Measurements from ENCODE around the gene ARHGAP33. TPM values are rescaled to one million over a fixed set of nuclear protein-coding genes. Genes with fewer than 3 reads are reported as not detected.

ARHGAP33 gene
- total and polyA plus RNA-seq, 2 donors from 2014 or later = 5.6 to 18.5 TPM

GRCh38 chr19:35775046-35775297 lies 392 bp upstream of the ARHGAP33 start:
- no peak for TF ChIP-seq CTCF (IDR thresholded peaks at IDR 0.05; ENCODE audit: borderline replicate concordance, extremely low read depth, insufficient read depth)
- Histone ChIP-seq H3K36me3 (ENCODE audit: control insufficient read depth in 2 of 3, insufficient read depth in 3 of 3, low read length in 3 of 3) (no peaks in the 10 kb centered on the region), H3K27ac (ENCODE audit: low read depth in 2 of 2, low read length in 2 of 2) (no peak overlapping the region), H3K9me3 (ENCODE audit: control insufficient read depth in 2 of 3, insufficient read depth in 1 of 3, low read length in 3 of 3) (no peaks in the 10 kb centered on the region), H3K4me1 (ENCODE audit: control insufficient read depth in 2 of 3, insufficient read depth in 2 of 3, low read depth in 1 of 3, low read length in 3 of 3) (peaks cover 0 to 4% (median 3%) of the 10 kb centered on the region in 3 donors), H3K9ac (ENCODE audit: low read length in 3 of 3) (peak overlapping the region in 1 of 3 donors; percentile 10), H3K4me3 (ENCODE audit: low read length in 3 of 3) (peak overlapping the region; percentile 46 to 59 (median 56)), H3K27me3 (ENCODE audit: control insufficient read depth, insufficient read depth, low read length) (no peaks in the 10 kb centered on the region)
- DNase-seq = no peak
- intact Hi-C loops (cut with DNase I) = no loop called here
- FAIRE-seq = no peak

- no peaks in the 10 kb centered on the region for H3K36me3 ChIP-seq (ENCODE audit: control insufficient read depth in 2 of 3, insufficient read depth in 3 of 3, low read length in 3 of 3)
- no peaks in the 10 kb centered on the region for H3K9me3 ChIP-seq (ENCODE audit: control insufficient read depth in 2 of 3, insufficient read depth in 1 of 3, low read length in 3 of 3)
- FAIRE-seq = no peak
- no peak overlapping the region for H3K27ac ChIP-seq (ENCODE audit: low read depth in 2 of 2, low read length in 2 of 2)
- intact Hi-C loops (cut with DNase I) = no loop called here
- peaks cover 0 to 4% (median 3%) of the 10 kb centered on the region in 3 donors for H3K4me1 ChIP-seq (ENCODE audit: control insufficient read depth in 2 of 3, insufficient read depth in 2 of 3, low read depth in 1 of 3, low read length in 3 of 3)
- peak overlapping the region; percentile 1 to 56 (median 35) for H3K4me3 ChIP-seq (ENCODE audit: low read length in 3 of 3)
- no peak for TF ChIP-seq CTCF (IDR thresholded peaks at IDR 0.05; ENCODE audit: borderline replicate concordance, extremely low read depth, insufficient read depth)
- peak in 2 of 5 donors; percentile 13 to 46 for DNase-seq
- no peaks in the 10 kb centered on the region for H3K27me3 ChIP-seq (ENCODE audit: control insufficient read depth, insufficient read depth, low read length)
- H3K9ac ChIP-seq (ENCODE audit: low read length in 3 of 3) = peak overlapping the region in 1 of 3 donors; percentile 6
Observed at GRCh38 chr19:35776102-35776788, 881 bp downstream of the ARHGAP33 start.

GRCh38 chr19:35777086-35777841 lies 1.9 kb downstream of the ARHGAP33 start:
- H3K27me3 ChIP-seq (ENCODE audit: control insufficient read depth, insufficient read depth, low read length) = no peaks in the 10 kb centered on the region
- DNase-seq = no peak
- intact Hi-C loops (cut with DNase I) = no loop called here
- TF ChIP-seq CTCF (IDR thresholded peaks at IDR 0.05; ENCODE audit: borderline replicate concordance, extremely low read depth, insufficient read depth) = no peak
- H3K36me3 ChIP-seq (ENCODE audit: control insufficient read depth in 2 of 3, insufficient read depth in 3 of 3, low read length in 3 of 3) = no peaks in the 10 kb centered on the region
- no peak for FAIRE-seq
- no peaks in the 10 kb centered on the region for H3K9me3 ChIP-seq (ENCODE audit: control insufficient read depth in 2 of 3, insufficient read depth in 1 of 3, low read length in 3 of 3)
- no peak overlapping the region for H3K9ac ChIP-seq (ENCODE audit: low read length in 3 of 3)
- no peak overlapping the region for H3K4me3 ChIP-seq (ENCODE audit: low read length in 3 of 3)
- H3K4me1 ChIP-seq (ENCODE audit: control insufficient read depth in 2 of 3, insufficient read depth in 2 of 3, low read depth in 1 of 3, low read length in 3 of 3) = peaks cover 0 to 4% (median 3%) of the 10 kb centered on the region in 3 donors
- no peak overlapping the region for H3K27ac ChIP-seq (ENCODE audit: low read depth in 2 of 2, low read length in 2 of 2)

Measured in kidney (tissue), 14 donors.